H1 (cell line): ENCODE measurements around the gene GJC2. TPM values are rescaled to one million over a fixed set of nuclear protein-coding genes. Genes with fewer than 3 reads are reported as not detected.

Source experiments
- CBX8 ChIP-seq: fragments of 300-800, 300-1000 bp; sonication (generic); IDR thresholded peaks from 2 replicates; pipeline ENCODE4 v1.7.1; 2016; ENCODE audit warnings: low read depth, low read length, borderline replicate concordance
- HDAC2 ChIP-seq, 2 experiments: fragments of 300-600 bp in 1 of 2; sonication (generic) in 1 of 2; IDR thresholded peaks; 2 replicates each; pipeline ENCODE4 v1.6.1; 2011 to 2012; ENCODE audit warnings: low read depth in 2 of 2, low read length in 2 of 2, mild to moderate bottlenecking in 2 of 2, moderate library complexity in 2 of 2, borderline replicate concordance in 1 of 2, inconsistent platforms in 1 of 2
- JUND ChIP-seq: IDR thresholded peaks from 2 replicates; pipeline ENCODE4 v1.6.1; 2011; ENCODE audit warnings: mild to moderate bottlenecking, improper control_type of control experiment, low read length
- POU5F1 ChIP-seq: IDR thresholded peaks from 2 replicates; pipeline ENCODE4 v1.6.1; 2011; ENCODE audit warnings: low read depth, mild to moderate bottlenecking, low read length, moderate library complexity
- RFX5 ChIP-seq: IDR thresholded peaks from 2 replicates; pipeline ENCODE4 v1.6.1; 2011; ENCODE audit warnings: low read depth, low read length, improper control_type of control experiment, borderline replicate concordance
- SIN3A ChIP-seq, 2 experiments: IDR thresholded peaks in 1 of 2; conservative IDR thresholded peaks in 1 of 2; 2 replicates each; pipeline ENCODE4 v1.6.1; 2011 to 2012; ENCODE audit warnings: low read length in 2 of 2, improper control_type of control experiment in 1 of 2, low read depth in 1 of 2, mild to moderate bottlenecking in 1 of 2
- polyA plus RNA-seq, 7 experiments: library from polyadenylated mRNA; depleted of rRNA in 3 of 7; stranded (reverse) in 5 of 7; unstranded in 2 of 7; fragments of >200 nt in 5 of 7; fragments of 200-250 nt in 2 of 7; gene quantifications; 1 replicate in 5 of 7; 2 replicates in 1 of 7; 4 replicates in 1 of 7; pipeline versions ENCODE4 v1.2.1 to v1.2.3, GENCODE V29; 2011 to 2013; ENCODE audit warnings: missing spikeins in 2 of 7, mixed read lengths in 2 of 7
- total RNA-seq: library from RNA; stranded (reverse); fragmentation: NEBNext Ultra II Directional; extraction: Animal tissue kit (Norgen Biotek cat#: 25700); gene quantifications from 2 replicates; pipeline ENCODE4 v1.2.1, GENCODE V29; 2021
- TF ChIP-seq, protein P1 (sequence below): fragments of 300-600 bp; sonication (generic); IDR thresholded peaks from 2 replicates; pipeline ENCODE4 v1.7.1; 2012; ENCODE audit warnings: low read length, moderate library complexity, mild to moderate bottlenecking, inconsistent platforms; ENCODE audit not compliant: insufficient replicate concordance
- TF ChIP-seq, protein P2 (sequence below): IDR thresholded peaks from 2 replicates; pipeline ENCODE4 v1.6.1; 2012; ENCODE audit warnings: inconsistent platforms

GJC2 gene
- total and polyA plus RNA-seq, 2 of the 8 experiments (the other 6 are each of a cell fraction or from before 2014, with no cell fraction given) = 0.17 to 0.54 TPM

DNA sequence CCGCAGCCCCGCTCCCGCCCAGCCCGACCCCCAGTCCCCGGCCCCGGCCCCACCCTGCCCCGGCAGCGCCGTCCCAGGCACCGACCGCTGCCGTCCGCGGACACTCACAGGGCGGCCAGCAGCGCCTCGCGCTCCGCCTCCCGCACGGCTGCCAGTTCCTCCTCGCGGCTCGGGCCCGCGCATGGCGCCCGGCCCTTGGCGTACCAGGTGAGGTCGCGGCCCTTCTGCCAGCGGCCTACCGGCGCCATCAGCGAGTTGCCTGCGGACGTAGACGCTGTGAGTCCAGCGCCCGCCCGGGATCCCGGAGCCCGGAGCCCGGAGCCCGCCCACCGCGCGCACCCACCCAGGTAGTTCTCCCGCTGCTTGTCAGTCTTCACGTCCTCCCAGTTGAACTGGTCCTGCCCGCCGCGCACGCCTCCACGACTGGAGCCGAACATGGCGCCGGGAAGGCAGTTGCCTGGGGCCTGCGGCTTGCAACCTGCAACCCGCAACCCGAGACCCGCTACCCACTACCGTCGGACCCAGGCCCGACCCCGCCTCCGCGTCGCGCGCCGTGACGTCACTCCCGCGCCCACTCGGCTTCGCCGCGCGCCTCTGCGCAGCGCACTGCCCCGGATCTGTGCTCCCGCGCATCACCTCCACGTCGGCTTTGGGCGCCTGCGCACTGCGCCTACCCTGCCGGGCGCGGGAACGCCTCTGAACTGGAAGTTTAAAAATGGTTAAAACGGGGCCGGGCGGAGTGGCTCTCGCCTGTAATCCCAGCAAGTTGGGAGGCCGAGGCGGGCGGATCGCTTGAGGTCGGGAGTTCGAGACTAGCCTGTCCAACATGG lies 46.7 kb upstream of the GJC2 start, which contains the start of gene C1orf35 (continued):
- TF ChIP-seq, protein P1, sequence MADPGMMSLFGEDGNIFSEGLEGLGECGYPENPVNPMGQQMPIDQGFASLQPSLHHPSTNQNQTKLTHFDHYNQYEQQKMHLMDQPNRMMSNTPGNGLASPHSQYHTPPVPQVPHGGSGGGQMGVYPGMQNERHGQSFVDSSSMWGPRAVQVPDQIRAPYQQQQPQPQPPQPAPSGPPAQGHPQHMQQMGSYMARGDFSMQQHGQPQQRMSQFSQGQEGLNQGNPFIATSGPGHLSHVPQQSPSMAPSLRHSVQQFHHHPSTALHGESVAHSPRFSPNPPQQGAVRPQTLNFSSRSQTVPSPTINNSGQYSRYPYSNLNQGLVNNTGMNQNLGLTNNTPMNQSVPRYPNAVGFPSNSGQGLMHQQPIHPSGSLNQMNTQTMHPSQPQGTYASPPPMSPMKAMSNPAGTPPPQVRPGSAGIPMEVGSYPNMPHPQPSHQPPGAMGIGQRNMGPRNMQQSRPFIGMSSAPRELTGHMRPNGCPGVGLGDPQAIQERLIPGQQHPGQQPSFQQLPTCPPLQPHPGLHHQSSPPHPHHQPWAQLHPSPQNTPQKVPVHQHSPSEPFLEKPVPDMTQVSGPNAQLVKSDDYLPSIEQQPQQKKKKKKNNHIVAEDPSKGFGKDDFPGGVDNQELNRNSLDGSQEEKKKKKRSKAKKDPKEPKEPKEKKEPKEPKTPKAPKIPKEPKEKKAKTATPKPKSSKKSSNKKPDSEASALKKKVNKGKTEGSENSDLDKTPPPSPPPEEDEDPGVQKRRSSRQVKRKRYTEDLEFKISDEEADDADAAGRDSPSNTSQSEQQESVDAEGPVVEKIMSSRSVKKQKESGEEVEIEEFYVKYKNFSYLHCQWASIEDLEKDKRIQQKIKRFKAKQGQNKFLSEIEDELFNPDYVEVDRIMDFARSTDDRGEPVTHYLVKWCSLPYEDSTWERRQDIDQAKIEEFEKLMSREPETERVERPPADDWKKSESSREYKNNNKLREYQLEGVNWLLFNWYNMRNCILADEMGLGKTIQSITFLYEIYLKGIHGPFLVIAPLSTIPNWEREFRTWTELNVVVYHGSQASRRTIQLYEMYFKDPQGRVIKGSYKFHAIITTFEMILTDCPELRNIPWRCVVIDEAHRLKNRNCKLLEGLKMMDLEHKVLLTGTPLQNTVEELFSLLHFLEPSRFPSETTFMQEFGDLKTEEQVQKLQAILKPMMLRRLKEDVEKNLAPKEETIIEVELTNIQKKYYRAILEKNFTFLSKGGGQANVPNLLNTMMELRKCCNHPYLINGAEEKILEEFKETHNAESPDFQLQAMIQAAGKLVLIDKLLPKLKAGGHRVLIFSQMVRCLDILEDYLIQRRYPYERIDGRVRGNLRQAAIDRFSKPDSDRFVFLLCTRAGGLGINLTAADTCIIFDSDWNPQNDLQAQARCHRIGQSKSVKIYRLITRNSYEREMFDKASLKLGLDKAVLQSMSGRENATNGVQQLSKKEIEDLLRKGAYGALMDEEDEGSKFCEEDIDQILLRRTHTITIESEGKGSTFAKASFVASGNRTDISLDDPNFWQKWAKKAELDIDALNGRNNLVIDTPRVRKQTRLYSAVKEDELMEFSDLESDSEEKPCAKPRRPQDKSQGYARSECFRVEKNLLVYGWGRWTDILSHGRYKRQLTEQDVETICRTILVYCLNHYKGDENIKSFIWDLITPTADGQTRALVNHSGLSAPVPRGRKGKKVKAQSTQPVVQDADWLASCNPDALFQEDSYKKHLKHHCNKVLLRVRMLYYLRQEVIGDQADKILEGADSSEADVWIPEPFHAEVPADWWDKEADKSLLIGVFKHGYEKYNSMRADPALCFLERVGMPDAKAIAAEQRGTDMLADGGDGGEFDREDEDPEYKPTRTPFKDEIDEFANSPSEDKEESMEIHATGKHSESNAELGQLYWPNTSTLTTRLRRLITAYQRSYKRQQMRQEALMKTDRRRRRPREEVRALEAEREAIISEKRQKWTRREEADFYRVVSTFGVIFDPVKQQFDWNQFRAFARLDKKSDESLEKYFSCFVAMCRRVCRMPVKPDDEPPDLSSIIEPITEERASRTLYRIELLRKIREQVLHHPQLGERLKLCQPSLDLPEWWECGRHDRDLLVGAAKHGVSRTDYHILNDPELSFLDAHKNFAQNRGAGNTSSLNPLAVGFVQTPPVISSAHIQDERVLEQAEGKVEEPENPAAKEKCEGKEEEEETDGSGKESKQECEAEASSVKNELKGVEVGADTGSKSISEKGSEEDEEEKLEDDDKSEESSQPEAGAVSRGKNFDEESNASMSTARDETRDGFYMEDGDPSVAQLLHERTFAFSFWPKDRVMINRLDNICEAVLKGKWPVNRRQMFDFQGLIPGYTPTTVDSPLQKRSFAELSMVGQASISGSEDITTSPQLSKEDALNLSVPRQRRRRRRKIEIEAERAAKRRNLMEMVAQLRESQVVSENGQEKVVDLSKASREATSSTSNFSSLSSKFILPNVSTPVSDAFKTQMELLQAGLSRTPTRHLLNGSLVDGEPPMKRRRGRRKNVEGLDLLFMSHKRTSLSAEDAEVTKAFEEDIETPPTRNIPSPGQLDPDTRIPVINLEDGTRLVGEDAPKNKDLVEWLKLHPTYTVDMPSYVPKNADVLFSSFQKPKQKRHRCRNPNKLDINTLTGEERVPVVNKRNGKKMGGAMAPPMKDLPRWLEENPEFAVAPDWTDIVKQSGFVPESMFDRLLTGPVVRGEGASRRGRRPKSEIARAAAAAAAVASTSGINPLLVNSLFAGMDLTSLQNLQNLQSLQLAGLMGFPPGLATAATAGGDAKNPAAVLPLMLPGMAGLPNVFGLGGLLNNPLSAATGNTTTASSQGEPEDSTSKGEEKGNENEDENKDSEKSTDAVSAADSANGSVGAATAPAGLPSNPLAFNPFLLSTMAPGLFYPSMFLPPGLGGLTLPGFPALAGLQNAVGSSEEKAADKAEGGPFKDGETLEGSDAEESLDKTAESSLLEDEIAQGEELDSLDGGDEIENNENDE = no peak
- no peak for TF ChIP-seq CBX8
- TF ChIP-seq, protein P2, sequence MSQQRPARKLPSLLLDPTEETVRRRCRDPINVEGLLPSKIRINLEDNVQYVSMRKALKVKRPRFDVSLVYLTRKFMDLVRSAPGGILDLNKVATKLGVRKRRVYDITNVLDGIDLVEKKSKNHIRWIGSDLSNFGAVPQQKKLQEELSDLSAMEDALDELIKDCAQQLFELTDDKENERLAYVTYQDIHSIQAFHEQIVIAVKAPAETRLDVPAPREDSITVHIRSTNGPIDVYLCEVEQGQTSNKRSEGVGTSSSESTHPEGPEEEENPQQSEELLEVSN = peak; percentile 93
- peak in 1 of 2 experiments; percentile 92; a peak in 3 of 4 replicates for TF ChIP-seq SIN3A (conservative IDR thresholded peaks at IDR 0.05 in 1 of 2, IDR thresholded peaks at IDR 0.05 in 1 of 2; ENCODE audit: low read depth in 1 of 2, low read length in 2 of 2)
- 0 out of 4 replicates have a peak, but pooled peaks of 1 of the 2 experiments have one; percentile 85 for TF ChIP-seq HDAC2 (IDR thresholded peaks at IDR 0.05; ENCODE audit: borderline replicate concordance in 1 of 2, low read depth in 2 of 2, low read length in 2 of 2)
- TF ChIP-seq RFX5 = no peak
- TF ChIP-seq JUND = peak; percentile 67; the same call in 1 of the 2 replicates
- no peak for TF ChIP-seq POU5F1
